ENCODE data around the gene POTEF.
"Not testable (repeated sequence)": the region's sequence is repeated elsewhere in the genome, so short reads cannot be mapped to it uniquely, and the experiment has no call there.

Gene POTEF

GRCh38 chr2:130129120-130129829 is at the start of gene POTEF:
Gene POTEF, minus strand, starts transcription at chr2:130129222. Its CDS starts 8,707 bp downstream, at chr2:130120515.
- DNase-seq: not testable (repeated sequence)

- DNase-seq: not testable (repeated sequence)
Observed at GRCh38 chr2:130174866-130175265, 45.8 kb upstream of the POTEF start.

GRCh38 chr2:130169896-130170295 is 40.9 kb upstream of the POTEF start:
- DNase-seq: no peak

GRCh38 chr2:130169163-130169562 is 40.1 kb upstream of the POTEF start:
- not testable (repeated sequence) for DNase-seq

GRCh38 chr2:130166611-130167010 is 37.6 kb upstream of the POTEF start:
- not testable (repeated sequence) for DNase-seq

GRCh38 chr2:130165293-130166016 is 36.4 kb upstream of the POTEF start:
- no peak for DNase-seq

- no peak for DNase-seq
Observed at GRCh38 chr2:130162968-130163367, 33.9 kb upstream of the POTEF start.

GRCh38 chr2:130162486-130162885 is 33.5 kb upstream of the POTEF start:
- not testable (repeated sequence) for DNase-seq

GRCh38 chr2:130160838-130161705 is 32.0 kb upstream of the POTEF start:
- DNase-seq: peak; percentile 81

GRCh38 chr2:130160131-130160530 is 31.1 kb upstream of the POTEF start:
- DNase-seq: no peak

GRCh38 chr2:130159376-130159775 is 30.4 kb upstream of the POTEF start:
- DNase-seq: not testable (repeated sequence)

GRCh38 chr2:130158631-130159030 is 29.6 kb upstream of the POTEF start:
- no peak for DNase-seq

- DNase-seq: peak; percentile 9
Observed at GRCh38 chr2:130157825-130158514, 28.9 kb upstream of the POTEF start.

GRCh38 chr2:130157354-130157753 is 28.3 kb upstream of the POTEF start:
- not testable (repeated sequence) for DNase-seq

GRCh38 chr2:130156624-130157004 is 27.6 kb upstream of the POTEF start:
- no peak for DNase-seq

GRCh38 chr2:130155956-130156623 is 27.1 kb upstream of the POTEF start:
- DNase-seq: peak; percentile 33

- no peak for DNase-seq
Observed at GRCh38 chr2:130154773-130155765, 26.0 kb upstream of the POTEF start.

- DNase-seq: not testable (repeated sequence)
Observed at GRCh38 chr2:130154423-130154770, 25.4 kb upstream of the POTEF start.

GRCh38 chr2:130153721-130154422 is 24.9 kb upstream of the POTEF start:
- DNase-seq: not testable (repeated sequence)

All from kidney glomerular epithelial cell (primary cell).